NCI-H524 treated with DMSO at 0.1 percent for 48 hours (cell line): Measurements from ENCODE around the gene SELENOS.
"Not testable (repeated sequence)": the region's sequence is repeated elsewhere in the genome, so short reads cannot be mapped to it uniquely, and the experiment has no call there.

ENCODE experiments used
- DNase-seq: peaks from one replicate; lab custom pipeline; 2025; lab: John Stamatoyannopoulos, UW

The SELENOS gene

DNA sequence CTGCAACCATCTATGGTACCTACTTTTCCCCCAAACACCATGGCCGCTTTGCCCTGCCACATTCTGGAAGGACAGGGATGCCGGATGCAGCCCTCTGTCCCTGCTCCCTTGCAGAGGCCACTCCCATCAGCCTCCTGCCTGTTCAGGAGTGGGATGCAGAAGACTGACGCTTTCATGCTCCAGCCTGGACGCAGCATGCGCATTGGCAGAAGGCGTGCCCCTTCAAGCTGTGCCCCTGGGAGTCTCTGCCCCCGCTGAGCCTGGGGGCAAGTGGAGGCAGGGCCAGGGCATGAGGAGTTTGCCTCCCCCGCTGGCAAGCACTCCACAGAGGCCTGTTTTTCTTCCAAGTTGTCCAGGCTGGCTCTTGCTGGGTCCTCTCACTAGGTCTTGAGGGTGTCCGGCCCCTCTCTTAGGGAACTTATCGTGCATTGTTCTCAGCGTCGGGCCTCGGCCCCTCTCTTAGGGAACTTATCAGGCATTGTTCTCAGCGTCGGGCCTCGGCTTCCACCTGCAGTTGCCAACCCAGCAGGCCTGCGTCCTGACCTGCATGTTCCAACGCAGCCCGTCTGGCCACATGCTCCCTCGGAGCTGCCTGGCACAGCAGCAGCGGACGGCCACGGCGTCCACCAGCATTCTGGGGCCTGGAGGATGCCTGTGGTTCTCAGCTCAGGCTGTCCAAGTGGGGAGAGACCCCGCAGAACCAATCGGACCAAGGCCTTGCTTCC, 32.3 kb upstream of the SELENOS start:
- DNase-seq, result no peak

DNA sequence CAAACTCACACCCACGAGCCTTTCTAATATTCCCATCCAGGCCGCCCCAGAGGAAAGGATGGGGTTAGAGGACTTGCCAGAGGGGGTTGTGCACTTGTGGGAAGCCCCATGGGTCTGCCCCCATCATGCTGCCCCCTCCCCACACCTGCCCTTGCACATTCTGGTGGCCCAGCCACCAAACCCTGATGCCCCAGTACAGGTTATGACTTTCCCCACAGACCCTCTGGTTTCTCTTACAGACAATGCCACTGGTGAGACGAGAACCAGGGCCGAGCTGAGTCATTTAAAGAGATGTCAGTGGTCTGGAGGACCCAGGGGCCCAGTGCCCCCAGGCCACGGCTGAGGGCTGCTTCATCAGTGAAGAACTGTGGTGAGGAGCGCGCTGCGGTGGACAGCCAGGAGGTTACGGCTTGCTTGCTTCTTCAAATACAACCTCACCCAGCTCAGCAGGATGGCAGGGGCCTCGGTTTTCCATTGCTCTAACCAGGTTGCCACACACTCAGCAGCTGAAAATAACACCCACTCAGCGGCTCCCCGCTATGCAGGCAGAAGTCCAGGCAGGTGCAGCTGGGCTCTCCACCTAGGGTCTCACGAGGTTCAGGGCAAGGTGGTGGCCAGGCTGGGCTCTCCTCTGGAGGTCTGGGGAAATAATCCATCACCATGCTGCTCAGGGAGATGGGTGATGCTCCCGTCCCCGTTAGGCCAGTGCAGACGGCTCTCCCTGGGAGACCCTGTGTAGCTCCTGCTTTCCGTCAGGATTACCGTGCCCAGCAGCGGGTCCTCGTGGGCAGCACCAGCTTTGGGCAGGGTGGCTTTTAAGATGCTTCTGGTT, 31.5 kb upstream of the SELENOS start:
- DNase-seq, result no peak

DNA sequence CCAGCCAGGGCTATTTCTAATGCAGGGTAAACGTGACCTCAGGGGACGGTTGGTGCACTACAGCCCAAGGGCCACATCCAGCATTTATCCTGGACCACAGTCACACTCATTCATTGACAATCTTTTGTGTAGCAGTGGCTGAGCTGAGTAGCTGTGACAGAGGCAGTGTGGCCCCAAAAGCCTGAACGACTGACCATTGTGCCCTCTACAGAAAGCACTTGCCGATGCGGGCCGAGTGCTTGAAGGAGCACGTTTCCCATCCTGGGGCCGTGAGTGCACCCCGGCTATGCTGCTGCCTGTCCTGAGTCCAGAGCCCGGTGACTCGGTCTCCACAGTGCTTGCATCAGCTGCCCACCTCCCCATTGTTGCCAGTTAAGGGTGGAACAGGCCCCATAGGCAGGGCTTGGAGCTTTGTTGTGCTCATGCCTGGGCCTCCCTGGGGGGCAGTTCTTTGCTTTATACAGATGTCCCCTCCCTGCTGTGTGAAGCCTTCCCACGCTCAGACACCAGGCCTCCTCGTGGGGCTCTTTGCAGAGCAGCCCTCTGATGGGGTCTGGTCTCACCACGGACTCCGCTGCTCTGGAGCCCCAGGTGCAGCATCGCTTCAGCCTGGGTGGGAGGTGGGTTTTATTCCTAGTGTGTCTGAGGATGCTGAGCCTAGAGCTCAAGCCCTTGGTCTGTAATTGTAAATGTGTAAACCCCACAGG, 30.8 kb upstream of the SELENOS start:
- no peak for DNase-seq

DNA sequence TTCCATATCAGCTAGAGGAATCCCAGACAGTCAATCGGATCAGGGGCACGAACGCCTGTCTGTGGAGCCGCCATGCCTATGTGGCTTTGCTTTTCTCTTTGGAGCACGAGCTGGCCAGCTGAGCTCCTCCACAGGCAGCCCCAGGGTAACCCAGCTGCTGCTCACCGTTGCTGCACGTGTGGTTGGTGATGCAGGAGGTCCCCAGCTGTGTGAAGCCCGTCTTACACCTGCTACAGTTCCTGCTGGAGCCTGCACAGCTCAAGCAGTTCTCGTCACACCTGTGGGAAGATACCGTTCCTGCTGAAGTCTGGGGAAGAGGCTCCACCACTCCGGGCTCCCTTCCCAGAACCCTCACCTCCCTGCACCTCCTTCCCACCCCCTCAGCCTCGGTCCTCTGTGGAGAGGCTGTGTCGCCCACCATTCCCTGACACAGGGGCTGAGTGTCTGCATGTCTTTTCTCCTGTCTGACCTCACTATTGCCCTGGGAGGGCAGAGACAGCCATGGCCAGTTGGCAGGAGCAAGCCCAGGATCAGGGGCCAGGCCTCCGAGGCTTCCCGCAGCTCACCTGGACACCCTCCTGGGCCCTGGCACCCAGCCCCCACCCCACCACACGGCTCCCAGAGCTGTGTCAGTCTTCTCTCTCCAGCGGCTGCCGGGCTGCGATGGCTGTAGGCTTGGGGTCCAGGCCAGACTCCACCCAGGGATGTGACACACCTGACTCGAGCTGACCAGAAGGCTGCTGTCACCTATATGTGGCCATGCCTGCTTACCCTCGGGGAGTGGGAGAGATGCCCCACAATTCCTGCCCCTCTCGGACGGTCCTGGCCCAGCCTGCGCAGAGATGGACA, 30.0 kb upstream of the SELENOS start:
- no peak for DNase-seq

DNA sequence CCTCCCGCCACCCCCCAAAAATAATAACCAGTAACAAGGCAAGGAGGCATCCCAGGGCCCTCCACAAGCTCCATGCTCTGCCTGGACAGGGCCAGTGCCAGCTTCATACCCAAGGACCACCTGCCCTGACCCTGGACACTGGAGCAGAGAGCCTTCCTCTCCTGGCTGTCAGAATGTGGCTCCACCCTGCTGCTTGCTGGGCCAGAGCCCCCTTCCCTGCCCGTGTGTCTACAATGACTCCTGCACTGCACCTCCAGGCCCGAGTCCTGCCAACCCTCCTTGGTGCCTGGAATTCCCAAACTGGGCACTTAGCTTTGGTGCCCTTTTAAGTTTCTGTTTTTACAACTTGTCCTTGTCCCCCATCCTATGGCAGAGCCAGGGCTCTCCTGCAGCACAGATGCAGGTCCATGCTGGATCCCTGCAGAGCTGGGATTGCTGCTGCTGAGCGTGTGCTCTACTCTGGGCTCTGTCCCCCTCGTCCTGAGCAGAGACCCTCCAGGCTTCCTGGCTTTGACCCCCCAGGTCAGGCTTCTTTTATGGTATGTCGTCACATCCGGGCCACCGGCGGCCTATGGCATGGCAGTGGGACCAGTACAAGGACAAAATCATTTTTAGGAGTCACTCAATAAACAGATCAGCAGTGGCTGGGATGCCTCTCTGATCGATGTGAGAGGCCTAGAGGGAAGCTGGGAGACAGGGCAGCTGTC, 29.2 kb upstream of the SELENOS start:
- DNase-seq, result no peak

DNA sequence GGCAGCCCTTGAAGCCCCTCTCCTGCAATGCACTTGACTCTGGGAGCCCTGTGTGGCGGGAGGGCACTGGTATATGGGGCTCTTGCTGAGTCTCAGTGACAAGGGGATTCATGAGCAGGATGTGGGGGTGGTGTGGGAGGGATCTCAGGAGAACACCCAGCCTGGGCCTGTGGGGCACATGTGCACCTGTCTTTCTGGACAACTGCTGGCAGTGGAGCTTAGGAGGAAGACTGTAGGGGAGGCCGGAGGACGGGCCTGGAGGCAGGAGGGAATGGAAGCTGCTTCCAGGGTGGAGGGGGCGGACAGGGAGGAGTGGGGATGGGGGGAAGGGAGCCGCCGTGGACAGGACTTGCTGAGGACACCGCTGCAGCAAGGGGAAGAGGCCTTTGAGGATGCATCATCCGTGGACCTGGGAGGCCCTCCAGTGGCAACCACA, 28.6 kb upstream of the SELENOS start:
- DNase-seq, result no peak

DNA sequence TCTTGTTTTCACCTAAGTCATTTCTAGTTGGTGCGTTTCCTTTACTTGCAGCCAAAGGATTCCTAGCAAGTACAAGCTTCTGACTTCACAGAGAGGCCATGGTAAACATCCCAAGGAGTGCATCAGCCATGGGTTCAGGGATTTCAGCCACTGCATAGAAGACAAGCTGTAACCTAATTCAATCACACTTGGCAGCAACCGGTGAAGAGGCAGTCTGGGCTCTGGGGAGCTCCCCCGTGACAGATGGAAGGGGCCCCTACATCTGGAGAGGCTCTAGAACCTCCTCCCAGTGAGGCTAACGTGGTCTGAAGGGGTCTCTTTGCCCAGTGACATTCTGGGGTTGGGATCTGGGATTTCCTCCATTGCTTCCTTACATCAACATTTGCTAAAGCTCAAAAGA, 26.1 kb upstream of the SELENOS start:
- no peak for DNase-seq

DNA sequence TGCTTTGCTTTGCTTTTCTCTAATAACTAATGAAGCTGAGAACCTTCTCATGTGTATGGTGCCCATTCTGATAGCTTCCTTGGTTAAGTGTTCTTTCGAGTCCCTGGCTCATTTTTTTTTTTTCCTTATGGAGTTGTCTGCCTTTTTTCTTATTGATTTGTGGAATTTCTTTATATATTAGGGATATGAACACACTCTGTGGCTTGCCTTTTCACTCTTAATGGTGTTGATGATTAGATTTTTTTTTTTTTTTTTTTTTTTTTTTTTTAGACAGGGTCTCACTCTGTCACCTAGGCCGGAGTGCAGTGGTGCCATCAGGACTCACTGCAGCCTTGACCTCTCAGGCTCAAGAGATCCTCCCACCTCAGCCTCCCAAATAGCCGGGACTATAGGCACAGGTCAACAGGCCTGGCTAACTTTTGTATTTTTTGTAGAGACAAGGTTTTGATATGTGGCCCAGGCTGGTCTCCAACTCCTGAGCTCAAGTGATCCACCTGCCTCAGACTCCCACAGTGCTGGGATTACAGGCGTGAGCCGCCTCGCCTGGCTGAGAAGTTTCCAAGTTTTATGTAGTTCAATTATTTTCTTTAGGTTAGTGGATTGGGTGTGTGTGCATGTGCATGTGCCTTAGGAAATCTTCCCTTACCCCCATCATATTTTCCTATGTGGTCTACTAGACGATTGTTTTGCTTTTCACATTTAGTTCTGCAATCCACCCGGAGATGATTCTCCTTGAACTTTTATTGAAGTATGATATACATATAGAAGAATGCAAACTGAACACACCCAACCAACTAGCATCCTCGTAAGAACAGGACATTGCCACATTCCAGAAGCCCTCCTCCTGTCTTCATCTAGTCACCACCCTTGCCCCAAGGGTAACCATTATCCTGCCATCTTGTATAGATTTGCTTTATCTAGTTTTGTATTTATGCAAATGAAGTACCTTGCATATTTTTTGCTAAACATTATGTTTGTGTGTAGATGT, 19.4 kb upstream of the SELENOS start:
- DNase-seq, result no peak

DNA sequence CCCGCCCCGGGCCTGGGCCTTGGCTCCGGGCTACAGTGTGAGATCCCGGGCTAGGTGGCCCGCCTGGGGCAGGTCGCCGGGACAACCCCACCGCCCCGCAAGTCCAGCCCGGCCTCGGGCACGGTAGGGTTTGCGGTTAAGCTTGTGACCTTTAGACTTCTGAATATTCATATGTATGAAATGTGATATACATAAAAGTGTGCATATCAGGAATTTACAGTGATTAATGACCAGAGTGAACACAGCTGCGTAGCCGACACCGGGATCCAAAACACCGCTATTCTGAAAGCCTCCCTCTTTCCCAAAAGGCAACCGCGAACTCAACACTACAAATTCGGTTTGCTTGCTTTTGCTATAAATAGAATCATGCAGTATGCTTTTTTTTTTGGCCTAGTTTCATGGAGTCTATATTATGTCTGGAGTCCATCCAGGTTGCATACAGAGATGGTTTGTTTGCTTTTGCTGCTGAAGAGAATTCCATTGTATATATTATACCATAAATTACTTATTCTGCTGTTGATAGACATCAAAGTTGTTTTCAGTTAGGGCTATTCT, 18.4 kb upstream of the SELENOS start:
- DNase-seq, result no peak

DNA sequence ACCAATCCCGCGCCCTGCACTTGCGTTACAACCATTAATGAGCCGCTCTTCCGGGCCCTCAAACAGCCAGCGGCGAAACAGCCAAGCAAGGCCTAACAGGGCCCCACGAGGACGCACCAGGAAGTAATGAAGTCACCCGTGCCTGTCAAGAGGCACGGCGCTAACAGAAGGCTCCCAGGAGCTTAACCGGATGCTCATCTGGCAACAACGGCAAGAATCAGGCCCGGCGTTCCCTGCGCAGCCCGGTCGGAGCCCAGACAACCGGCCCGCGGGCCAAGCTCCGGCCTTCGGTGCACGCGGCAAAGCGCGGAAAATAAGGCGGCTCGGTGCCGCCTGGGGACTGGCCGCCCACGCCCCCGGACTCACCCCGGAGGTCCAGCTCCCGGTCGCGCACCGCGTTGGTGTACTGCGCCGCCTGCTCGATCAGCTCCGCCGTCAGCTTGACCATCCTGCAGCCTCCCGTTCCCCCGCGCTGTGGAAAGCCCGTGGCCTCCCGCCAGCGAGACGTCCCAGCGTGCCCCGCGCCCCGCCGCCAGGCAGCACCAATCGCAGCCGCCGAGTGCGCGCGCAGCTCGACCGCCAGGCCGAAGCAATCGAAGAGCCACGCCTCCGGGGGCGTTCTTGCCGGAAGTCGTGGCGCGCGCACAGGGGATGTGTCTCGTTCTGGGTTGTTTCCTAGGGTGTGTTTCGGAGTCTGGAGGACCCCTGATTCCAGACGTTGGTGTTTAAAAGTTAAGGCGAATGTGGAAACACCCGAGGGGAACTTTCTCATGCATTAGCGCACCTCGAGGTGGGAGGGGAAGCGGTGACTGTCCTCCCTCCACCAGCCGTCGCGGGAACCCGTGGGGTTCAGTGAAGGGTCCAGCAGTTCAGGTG, 17.7 kb upstream of the SELENOS start, which contains the start of gene SNRPA1:
Gene SNRPA1 (minus strand): TSS at position 518 of the 876 bp plus-strand sequence. CDS start 70 bp downstream, at position 448.
- peak; percentile 69 for DNase-seq

DNA sequence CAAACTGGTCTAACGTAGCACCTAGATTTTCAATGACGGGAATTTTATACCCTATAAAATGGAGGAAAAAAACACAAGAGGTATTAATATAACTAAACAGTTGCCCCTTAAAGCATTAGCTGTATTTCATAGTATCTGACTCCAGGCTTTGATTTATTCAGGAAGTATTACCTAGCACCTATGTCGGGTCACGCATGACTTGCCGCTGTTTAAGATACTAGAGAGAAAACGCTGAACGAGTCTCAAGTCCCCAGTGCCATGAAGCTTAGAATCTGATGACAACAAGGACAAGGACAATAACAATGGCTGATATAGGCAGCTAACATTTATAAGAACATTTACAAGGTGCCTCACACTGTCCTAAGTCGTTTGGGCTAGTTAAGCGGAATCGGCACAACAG, 15.8 kb upstream of the SELENOS start:
- no peak for DNase-seq

DNA sequence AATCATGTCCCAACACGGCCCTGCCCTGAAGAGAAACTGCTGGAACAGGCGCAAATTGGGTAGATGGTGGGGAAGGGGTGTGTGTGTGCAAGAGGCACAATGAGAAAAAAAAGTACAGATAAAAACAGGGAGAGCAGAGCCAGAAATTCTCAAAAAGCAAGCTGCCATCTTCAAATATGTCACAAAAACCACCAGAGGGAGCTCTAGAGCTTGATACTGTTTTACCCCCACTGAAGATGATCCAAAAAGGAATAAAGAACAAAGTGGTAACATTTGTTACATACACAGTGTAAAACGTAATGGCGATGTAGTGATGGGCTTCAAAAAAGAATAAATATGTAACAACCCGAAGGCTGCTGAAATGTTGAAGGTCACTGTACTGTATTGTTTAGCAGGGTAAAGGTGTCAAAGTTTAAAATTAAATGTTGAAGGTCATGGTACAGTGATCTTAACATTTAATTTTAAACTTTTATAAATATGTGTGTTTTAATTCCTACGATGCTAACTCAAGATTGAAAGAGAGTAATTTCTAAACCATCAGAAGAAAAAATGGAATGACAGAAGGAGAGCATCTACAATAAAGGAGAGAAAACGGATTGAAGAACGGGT, 11.7 kb upstream of the SELENOS start:
- DNase-seq, result no peak

DNA sequence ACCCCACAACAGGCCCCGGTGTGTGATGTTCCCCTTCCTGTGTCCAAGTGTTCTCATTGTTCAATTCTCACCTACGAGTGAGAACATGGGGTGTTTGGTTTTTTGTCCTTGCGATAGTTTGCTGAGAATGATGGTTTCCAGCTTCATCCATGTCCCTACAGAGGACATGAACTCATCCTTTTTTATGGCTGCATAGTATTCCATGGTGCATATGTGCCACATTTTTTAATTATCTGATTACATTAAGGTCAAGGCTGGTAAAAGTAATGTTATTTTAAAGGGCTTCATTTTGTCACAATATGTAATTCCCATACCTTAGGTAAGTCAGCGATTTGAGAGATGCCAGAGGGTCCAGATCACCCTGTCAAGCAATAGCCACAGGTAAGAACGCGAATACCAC, 10.1 kb upstream of the SELENOS start:
- not testable (repeated sequence) for DNase-seq

DNA sequence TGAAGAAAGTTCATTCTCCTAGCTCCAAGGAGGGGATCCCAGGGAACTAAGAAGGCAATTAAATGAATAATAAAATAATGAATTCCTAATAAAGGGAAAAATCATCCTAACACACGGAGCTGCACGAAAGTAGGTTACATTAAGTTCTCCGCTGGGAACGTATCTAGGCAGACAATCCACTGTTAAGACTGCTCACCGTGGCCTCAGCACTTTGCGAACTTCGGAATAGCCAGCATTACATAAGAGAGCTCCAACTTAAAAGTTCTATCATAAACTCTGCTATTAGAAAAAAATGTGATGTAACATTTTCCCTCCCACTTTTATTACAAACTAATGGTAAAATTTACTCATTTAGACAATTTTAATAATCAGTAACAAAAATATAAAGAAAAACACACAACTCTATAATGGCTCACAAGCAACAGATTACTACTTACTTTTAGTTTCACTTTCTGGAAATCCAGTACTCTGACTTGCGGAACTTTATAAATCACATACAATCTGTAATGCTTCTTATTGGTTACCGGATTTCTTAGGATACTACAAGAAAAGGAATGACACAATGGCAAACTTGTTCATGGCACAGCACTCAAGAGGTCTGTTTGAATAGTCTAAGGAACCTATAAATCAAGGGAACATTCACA, 9.3 kb upstream of the SELENOS start:
- no peak for DNase-seq

DNA sequence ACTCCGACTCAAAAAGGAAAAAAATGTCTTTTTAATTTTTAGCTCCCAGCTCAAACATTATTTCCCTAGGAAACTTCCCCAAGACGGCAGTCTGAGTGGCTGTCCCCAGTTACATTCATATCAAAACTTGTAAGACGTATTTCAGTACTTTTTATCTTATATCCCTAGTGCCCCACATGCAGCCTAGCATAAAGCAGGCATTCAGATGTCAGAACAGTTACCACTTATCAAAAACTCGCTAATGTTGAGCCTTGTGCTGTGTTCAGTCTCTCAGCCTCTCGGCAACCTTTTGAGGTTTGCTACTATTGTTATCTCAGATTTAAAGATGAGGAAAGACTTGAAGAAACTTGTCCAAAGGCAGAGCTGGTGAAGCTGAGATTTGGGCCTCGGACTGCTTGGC, 6.6 kb upstream of the SELENOS start:
- DNase-seq, result no peak

DNA sequence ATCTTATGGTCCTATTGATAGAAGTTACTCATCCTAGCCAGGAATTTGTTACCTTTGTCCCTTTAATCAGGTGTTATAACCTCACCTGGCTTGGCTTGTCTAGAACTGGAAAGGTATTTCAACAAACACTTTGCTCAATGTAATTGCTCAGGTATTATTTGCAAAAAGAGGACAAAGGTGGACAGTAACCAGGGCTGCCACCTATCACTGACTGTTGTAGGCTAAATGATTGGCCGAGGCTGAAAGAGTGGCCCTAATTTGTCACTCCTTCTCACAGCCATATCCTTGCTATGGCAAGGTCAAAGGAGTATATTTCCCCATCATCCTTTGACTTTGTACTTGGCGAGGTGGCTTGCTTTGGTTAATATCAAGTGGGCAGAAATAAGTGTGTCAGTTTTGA, 2.7 kb upstream of the SELENOS start:
- no peak for DNase-seq

DNA sequence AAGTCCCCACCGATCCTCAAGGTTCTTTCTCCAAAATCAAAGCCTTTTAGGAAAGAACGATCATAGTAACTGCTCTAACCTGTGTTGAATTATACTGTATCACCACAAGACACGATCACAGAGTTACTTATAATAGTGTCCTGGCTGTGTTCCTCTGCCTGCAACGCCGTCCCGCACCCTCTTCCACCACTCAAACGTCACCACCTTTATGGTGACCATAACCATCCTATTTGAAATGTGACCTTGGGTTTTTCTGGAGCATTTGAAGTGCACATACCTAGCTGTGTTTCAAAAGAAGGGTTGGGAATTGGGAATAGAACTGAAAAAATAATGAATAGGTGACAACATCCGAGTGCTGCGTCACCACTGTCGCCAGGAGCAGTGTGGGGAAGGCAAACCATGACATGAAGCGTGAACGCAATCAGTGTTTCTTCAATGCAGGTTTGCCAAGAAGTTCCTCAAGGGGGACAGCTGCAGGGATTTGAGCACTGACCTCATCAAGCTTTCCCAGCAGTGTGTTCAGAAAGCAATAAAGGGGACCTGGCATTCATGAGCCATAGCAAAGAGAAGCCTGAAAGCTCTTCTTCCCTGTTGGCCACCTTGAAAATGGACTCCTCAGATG, 769 bp upstream of the SELENOS start:
- DNase-seq, result no peak
